Esophagus squamous epithelium (tissue), 5 donors: ENCODE measurements around the gene PPP1R9A. TPM values are rescaled to one million over a fixed set of nuclear protein-coding genes. Genes with fewer than 3 reads are reported as not detected.

Source experiments
- DNase-seq: peaks from one replicate; lab custom pipeline; 2025; lab: John Stamatoyannopoulos, UW
- H3K27ac ChIP-seq, 4 donors: fragments of 200-600 bp; sonication (generic); one replicate each; pipeline ENCODE4 v1.5.1; 2016 to 2019; ENCODE audit warnings: mild to moderate bottlenecking in 1 of 4
- H3K27me3 ChIP-seq, 4 donors: fragments of 200-600 bp; sonication (generic); 1 replicate in 3 of 4; 2 replicates in 1 of 4; pipeline versions ENCODE4 v1.5.1 to v1.6.0; 2017 to 2021; ENCODE audit warnings: antibody characterized with exemption in 1 of 4
- H3K36me3 ChIP-seq, 3 donors: fragments of 200-600 bp; sonication (generic); one replicate each; pipeline ENCODE4 v1.5.1; 2016 to 2019
- H3K4me1 ChIP-seq, 3 donors: fragments of 200-600 bp; sonication (generic); one replicate each; pipeline ENCODE4 v1.5.1; 2017 to 2019
- H3K4me3 ChIP-seq, 4 donors: fragments of 200-600 bp; sonication (generic); 1 replicate in 3 of 4; 2 replicates in 1 of 4; pipeline ENCODE4 v1.5.1; 2016 to 2019; ENCODE audit warnings: mild to moderate bottlenecking in 2 of 4, moderate library complexity in 1 of 4
- H3K9me3 ChIP-seq, 3 donors: fragments of 200-600 bp; sonication (generic); one replicate each; pipeline ENCODE4 v1.5.1; 2016 to 2019
- CTCF ChIP-seq, 6 experiments: fragments of 450-650 bp in 4 of 6; fragments of 200-600 bp in 2 of 6; sonication (generic) in 2 of 6; IDR thresholded peaks; one replicate each; pipeline ENCODE4 v1.5.1; 2016 to 2019; ENCODE audit warnings: antibody characterized with exemption in 6 of 6, mild to moderate bottlenecking in 4 of 6, moderate library complexity in 4 of 6
- POLR2A ChIP-seq, 4 donors: fragments of 450-650 bp; IDR thresholded peaks; one replicate each; pipeline ENCODE4 v1.6.1; 2017; ENCODE audit warnings: antibody characterized with exemption in 4 of 4, mild to moderate bottlenecking in 4 of 4, moderate library complexity in 3 of 4
- WGBS, 2 donors: methylation state at CpG; one replicate each; pipeline ENCODE4 v1.1.5; 2018; 5-methylcytosine and 5-hydroxymethylcytosine counted together
- intact Hi-C: fragments of 100-400 bp; cut with DNase I; formaldehyde crosslinking; loops from one replicate; pipeline ENCODE4 v1.15.0; 2022
- total RNA-seq, 4 donors: library from RNA; depleted of rRNA; stranded (reverse); fragments of >200 nt; gene quantifications; one replicate each; pipeline ENCODE4 v1.1.0, GENCODE V29; 2016
- donor health status: DM: yes; HTN: yes; CAD: no.

The PPP1R9A gene
- total RNA-seq, 4 donors from 2014 or later: 0.04 to 6.3 (median 1.0) TPM

- TF ChIP-seq POLR2A (IDR thresholded peaks at IDR 0.05) (no peak), CTCF (IDR thresholded peaks at IDR 0.05) (no peak)
- 60 to 61% methylated on average over 4 of the region's 4 CpGs for WGBS, 2 donors
- Histone ChIP-seq H3K4me1 (no peaks in the 10 kb centered on the region), H3K9me3 (no peaks in the 10 kb centered on the region), H3K36me3 (no peaks in the 10 kb centered on the region), H3K27me3 (no peaks in the 10 kb centered on the region), H3K4me3 (no peak overlapping the region), H3K27ac (no peak overlapping the region)
- intact Hi-C loops: no loop called here
- DNase-seq: no peak
Measured at GRCh38 chr7:94971051-94971867, 63.9 kb downstream of the PPP1R9A start.

- no peak for DNase-seq
- Histone ChIP-seq H3K4me1 (no peaks in the 10 kb centered on the region), H3K4me3 (no peak overlapping the region), H3K36me3 (no peaks in the 10 kb centered on the region), H3K27me3 (no peaks in the 10 kb centered on the region), H3K27ac (no peak overlapping the region), H3K9me3 (no peaks in the 10 kb centered on the region)
- TF ChIP-seq POLR2A (IDR thresholded peaks at IDR 0.05): no peak
- no peak for TF ChIP-seq CTCF (IDR thresholded peaks at IDR 0.05)
- 17 to 23% methylated on average over 2 of the region's 2 CpGs for WGBS, 2 donors
- intact Hi-C loops: no loop called here
Measured at GRCh38 chr7:94972296-94972695, 64.9 kb downstream of the PPP1R9A start.

- no peaks in the 10 kb centered on the region for H3K4me1 ChIP-seq
- no peak overlapping the region for H3K27ac ChIP-seq
- 78 to 83% methylated on average over 3 of the region's 3 CpGs for WGBS, 2 donors
- intact Hi-C loops: no loop called here
- DNase-seq: no peak
- H3K9me3 ChIP-seq: no peaks in the 10 kb centered on the region
- TF ChIP-seq CTCF (IDR thresholded peaks at IDR 0.05): no peak
- no peaks in the 10 kb centered on the region for H3K36me3 ChIP-seq
- H3K4me3 ChIP-seq: no peak overlapping the region
- H3K27me3 ChIP-seq: no peaks in the 10 kb centered on the region
Measured at GRCh38 chr7:94973844-94974243, 66.5 kb downstream of the PPP1R9A start.

- Histone ChIP-seq H3K27ac (peak overlapping the region in 1 of 4 donors; percentile 19), H3K4me1 (no peaks in the 10 kb centered on the region), H3K9me3 (no peaks in the 10 kb centered on the region), H3K27me3 (no peaks in the 10 kb centered on the region), H3K36me3 (no peaks in the 10 kb centered on the region), H3K4me3 (no peak overlapping the region)
- intact Hi-C loops: no loop called here
- no peak for DNase-seq
- TF ChIP-seq POLR2A (IDR thresholded peaks at IDR 0.05) (no peak), CTCF (IDR thresholded peaks at IDR 0.05) (no peak)
- 60 to 73% methylated on average over 4 of the region's 4 CpGs for WGBS, 2 donors
Measured at GRCh38 chr7:94974423-94974822, 67.0 kb downstream of the PPP1R9A start.

GRCh38 chr7:94975336-94975735 is 67.9 kb downstream of the PPP1R9A start:
- Histone ChIP-seq H3K27ac (peak overlapping the region in 1 of 4 donors; percentile 7), H3K4me3 (no peak overlapping the region), H3K27me3 (no peaks in the 10 kb centered on the region), H3K4me1 (no peaks in the 10 kb centered on the region), H3K36me3 (no peaks in the 10 kb centered on the region), H3K9me3 (no peaks in the 10 kb centered on the region)
- no peak for DNase-seq
- TF ChIP-seq CTCF (IDR thresholded peaks at IDR 0.05) (no peak), POLR2A (IDR thresholded peaks at IDR 0.05) (no peak)
- intact Hi-C loops: no loop called here
